ENCODE measurements around the gene SLC44A5.
"Not testable (repeated sequence)": the region's sequence is repeated elsewhere in the genome, so short reads cannot be mapped to it uniquely, and the experiment has no call there.

SLC44A5 gene

DNA sequence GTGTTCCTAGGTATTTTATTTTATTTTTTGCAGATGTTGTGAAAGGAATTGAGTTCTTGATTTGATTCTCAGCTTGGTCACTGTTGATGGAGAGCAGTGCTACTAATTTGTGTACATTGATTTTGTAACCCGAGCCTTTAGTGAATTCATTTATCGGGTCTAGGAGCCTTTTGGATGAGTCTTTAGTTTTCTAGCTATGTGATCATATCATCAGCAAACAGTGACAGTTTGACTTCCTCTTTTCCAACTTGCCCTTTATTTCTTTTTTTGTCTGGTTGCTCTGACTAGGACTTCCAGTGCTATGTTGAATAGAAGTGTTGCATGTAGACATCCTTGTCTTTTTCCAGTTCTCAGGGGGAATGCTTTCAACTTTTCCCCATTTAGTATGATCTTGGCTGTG lies 337.8 kb downstream of the SLC44A5 start:
- no peak for DNase-seq
- Histone ChIP-seq H3K27me3 (ENCODE audit: insufficient read depth, low read depth, severe bottlenecking) (no peaks in the 10 kb centered on the region), H3K9me3 (ENCODE audit: severe bottlenecking) (no peaks in the 10 kb centered on the region), H3K4me3 (ENCODE audit: low read depth, low read length) (no peak overlapping the region), H3K36me3 (no peaks in the 10 kb centered on the region), H3K27ac (no peak overlapping the region)
- TF ChIP-seq, protein P1, sequence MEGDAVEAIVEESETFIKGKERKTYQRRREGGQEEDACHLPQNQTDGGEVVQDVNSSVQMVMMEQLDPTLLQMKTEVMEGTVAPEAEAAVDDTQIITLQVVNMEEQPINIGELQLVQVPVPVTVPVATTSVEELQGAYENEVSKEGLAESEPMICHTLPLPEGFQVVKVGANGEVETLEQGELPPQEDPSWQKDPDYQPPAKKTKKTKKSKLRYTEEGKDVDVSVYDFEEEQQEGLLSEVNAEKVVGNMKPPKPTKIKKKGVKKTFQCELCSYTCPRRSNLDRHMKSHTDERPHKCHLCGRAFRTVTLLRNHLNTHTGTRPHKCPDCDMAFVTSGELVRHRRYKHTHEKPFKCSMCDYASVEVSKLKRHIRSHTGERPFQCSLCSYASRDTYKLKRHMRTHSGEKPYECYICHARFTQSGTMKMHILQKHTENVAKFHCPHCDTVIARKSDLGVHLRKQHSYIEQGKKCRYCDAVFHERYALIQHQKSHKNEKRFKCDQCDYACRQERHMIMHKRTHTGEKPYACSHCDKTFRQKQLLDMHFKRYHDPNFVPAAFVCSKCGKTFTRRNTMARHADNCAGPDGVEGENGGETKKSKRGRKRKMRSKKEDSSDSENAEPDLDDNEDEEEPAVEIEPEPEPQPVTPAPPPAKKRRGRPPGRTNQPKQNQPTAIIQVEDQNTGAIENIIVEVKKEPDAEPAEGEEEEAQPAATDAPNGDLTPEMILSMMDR (IDR thresholded peaks at IDR 0.05; ENCODE audit: low read depth, low read length), result no peak

DNA sequence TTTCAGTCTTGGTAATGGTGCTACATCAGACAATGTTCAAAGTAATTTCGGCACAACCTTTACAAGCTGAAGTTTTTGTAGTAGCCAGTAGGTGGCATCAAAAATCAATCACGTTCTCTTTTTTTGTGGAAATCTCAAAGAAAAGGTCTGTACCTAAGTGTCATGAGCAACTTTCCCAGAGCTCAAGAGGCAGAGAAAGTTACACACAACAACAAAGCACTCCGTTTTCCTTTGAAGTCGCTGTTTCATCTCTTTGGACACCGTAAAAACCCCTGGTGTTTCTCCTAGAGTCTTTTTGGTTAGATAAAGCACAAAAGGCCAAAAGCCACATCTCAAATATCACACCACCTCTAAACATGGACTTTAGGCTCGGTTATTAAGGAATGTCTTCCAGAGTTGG lies 345.1 kb downstream of the SLC44A5 start:
- Histone ChIP-seq H3K27ac (no peak overlapping the region), H3K9me3 (ENCODE audit: severe bottlenecking) (no peaks in the 10 kb centered on the region), H3K27me3 (ENCODE audit: insufficient read depth, low read depth, severe bottlenecking) (no peaks in the 10 kb centered on the region), H3K36me3 (no peaks in the 10 kb centered on the region), H3K4me3 (ENCODE audit: low read depth, low read length) (no peak overlapping the region)
- TF ChIP-seq, protein P1 (IDR thresholded peaks at IDR 0.05; ENCODE audit: low read depth, low read length), result peak; percentile 34; the same call in 1 of the 2 replicates
- DNase-seq, result no peak

DNA sequence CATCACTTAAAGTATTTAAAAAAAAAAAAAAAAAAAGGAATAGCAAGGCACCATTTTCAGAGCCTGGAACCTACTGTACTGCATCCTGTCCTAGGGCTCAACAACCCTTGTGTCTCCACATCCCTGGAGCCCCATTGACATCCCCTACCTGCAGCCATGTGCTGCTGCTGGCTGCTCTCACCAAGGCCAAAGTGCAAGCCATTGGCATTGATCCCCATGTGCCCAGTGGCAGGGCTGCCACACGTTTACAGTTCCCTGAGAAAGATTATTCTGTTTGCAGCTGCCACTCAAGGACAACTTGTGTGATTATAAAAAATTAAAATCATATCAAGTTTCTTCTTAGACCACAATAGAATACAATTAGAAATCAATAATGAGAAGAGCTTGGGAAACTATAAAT lies 346.8 kb downstream of the SLC44A5 start:
- TF ChIP-seq, protein P1 (IDR thresholded peaks at IDR 0.05; ENCODE audit: low read depth, low read length), result no peak
- no peak for DNase-seq
- Histone ChIP-seq H3K36me3 (no peaks in the 10 kb centered on the region), H3K27ac (no peak overlapping the region), H3K9me3 (ENCODE audit: severe bottlenecking) (no peaks in the 10 kb centered on the region), H3K4me3 (ENCODE audit: low read depth, low read length) (no peak overlapping the region), H3K27me3 (ENCODE audit: insufficient read depth, low read depth, severe bottlenecking) (no peaks in the 10 kb centered on the region)

DNA sequence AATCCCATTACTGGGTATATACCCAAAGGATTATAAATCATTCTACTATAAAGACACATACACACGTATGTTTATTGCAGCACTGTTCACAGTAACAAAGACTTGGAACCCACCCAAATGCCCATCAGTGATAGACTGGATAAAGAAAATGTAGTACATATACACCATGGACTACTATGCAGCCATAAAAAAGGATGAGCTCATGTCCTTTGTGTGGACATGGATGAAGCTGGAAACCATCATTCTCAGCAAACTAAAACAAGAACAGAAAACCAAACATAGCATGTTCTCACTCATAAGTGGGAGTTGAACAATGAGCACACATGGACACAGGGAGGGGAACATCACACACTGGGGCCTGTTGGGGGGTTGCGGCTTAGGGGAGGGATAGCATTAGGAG lies 347.3 kb downstream of the SLC44A5 start:
- H3K27me3 ChIP-seq (ENCODE audit: insufficient read depth, low read depth, severe bottlenecking), result not testable (repeated sequence)

DNA sequence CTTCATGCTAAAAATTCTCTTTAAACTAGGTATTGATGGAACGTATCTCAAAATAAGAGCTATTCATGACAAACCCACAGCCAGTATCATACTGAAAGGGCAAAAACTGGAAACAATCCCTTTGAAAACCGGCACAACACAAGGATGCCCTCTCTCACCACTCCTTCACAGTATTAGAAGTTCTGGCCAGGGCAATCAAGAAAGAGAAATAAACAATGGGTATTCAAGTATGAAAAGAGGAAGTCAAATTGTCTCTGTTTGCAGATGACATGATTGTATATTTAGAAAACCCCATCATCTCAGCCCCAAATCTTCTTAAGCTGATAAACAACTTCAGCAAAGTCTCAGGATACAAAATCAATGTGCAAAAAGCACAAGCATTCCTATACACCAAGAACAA lies 349.0 kb downstream of the SLC44A5 start:
- DNase-seq; H3K27me3 ChIP-seq (ENCODE audit: insufficient read depth, low read depth, severe bottlenecking); H3K36me3 ChIP-seq; H3K4me3 ChIP-seq (ENCODE audit: low read depth, low read length); H3K9me3 ChIP-seq (ENCODE audit: severe bottlenecking); H3K27ac ChIP-seq: not testable (repeated sequence)

More for the DNA sequence above, 347.3 kb downstream of the SLC44A5 start:
- H3K27ac ChIP-seq; H3K4me3 ChIP-seq (ENCODE audit: low read depth, low read length); H3K36me3 ChIP-seq; DNase-seq; H3K9me3 ChIP-seq (ENCODE audit: severe bottlenecking): not testable (repeated sequence)

DNA sequence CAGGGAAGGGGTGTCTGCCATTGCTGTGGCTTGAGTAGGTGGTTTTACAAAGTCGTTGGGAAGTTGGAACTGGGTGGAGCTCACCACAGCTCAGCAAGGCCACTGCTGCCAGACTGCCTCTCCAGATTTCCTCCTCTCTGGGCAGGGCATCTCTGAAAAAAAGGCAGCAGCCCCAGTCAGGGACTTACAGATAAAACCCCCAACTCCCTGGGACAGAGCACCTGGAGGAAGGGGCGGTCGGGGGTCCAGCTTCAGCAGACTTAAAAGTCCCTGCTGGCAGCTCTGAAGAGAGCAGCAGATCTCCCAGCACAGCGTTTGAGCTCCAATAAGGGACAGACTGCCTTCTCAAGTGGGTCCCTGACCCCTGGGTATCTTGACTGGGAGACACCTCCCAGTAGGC lies 352.6 kb downstream of the SLC44A5 start:
- Histone ChIP-seq H3K27ac (no peak overlapping the region), H3K4me3 (ENCODE audit: low read depth, low read length) (no peak overlapping the region), H3K27me3 (ENCODE audit: insufficient read depth, low read depth, severe bottlenecking) (no peaks in the 10 kb centered on the region), H3K9me3 (ENCODE audit: severe bottlenecking) (no peaks in the 10 kb centered on the region), H3K36me3 (no peaks in the 10 kb centered on the region)
- TF ChIP-seq, protein P1 (IDR thresholded peaks at IDR 0.05; ENCODE audit: low read depth, low read length), result no peak
- no peak for DNase-seq

DNA sequence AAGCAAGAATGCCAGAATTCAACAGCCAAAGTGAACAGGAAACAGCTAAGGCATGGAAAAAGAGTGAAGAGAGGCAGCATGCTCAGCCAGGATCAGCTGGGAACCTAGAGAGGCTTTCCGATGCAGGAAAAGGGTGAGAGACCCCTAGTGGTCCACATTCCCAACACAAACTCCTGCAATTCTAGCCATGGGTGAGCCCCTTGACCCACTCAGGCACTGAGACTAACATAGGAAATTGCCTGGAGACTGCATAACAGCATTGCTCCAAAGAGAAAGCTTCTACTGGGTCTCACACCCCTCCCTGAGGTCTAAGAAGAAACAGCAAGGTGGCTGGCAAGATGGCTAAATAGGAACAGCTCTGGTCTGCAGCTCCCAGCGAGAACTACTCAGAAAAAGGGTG lies 353.5 kb downstream of the SLC44A5 start:
- no peaks in the 10 kb centered on the region for H3K27me3 ChIP-seq (ENCODE audit: insufficient read depth, low read depth, severe bottlenecking)
- no peak overlapping the region for H3K27ac ChIP-seq
- TF ChIP-seq, protein P1 (IDR thresholded peaks at IDR 0.05; ENCODE audit: low read depth, low read length), result peak; percentile 34; the same call in 1 of the 2 replicates
- H3K4me3 ChIP-seq (ENCODE audit: low read depth, low read length), result no peak overlapping the region
- no peaks in the 10 kb centered on the region for H3K9me3 ChIP-seq (ENCODE audit: severe bottlenecking)
- no peaks in the 10 kb centered on the region for H3K36me3 ChIP-seq
- peak; percentile 10 for DNase-seq

DNA sequence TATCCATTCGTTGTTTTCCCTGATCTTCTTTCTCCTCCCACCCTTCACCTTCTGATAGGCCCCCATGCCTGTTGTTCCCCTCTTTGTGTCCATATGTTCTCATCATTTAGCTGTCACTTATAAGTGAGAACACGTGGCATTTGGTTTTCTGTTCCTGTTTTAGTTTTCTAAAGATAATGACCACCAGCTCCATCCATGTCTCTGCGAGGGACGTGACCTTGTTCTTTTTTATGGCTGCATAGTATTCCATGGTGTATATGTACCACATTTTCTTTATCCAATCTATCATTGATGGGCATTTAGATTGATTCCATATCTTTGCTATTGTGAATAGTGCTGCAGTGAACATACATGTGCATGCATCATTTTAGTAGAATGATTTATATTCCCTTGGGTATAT lies 360.8 kb downstream of the SLC44A5 start:
- DNase-seq; H3K4me3 ChIP-seq (ENCODE audit: low read depth, low read length); H3K36me3 ChIP-seq; H3K27ac ChIP-seq; H3K27me3 ChIP-seq (ENCODE audit: insufficient read depth, low read depth, severe bottlenecking); H3K9me3 ChIP-seq (ENCODE audit: severe bottlenecking): not testable (repeated sequence)
